Muscle layer of colon (tissue), 2 donors: ENCODE measurements around the gene MAPK8.
A peak's percentile ranks its signal among the peaks of the same experiment; 100 is the strongest.

Experiments
- H3K27ac ChIP-seq: one replicate; pipeline ENCODE4 v1.7.0; 2013; ENCODE audit warnings: low read depth, mild to moderate bottlenecking, low read length, moderate library complexity
- H3K27me3 ChIP-seq, 2 donors: one replicate each; pipeline ENCODE4 v1.7.0; 2013; ENCODE audit warnings: low read length in 2 of 2, mild to moderate bottlenecking in 2 of 2; ENCODE audit not compliant: insufficient read depth in 2 of 2, control insufficient read depth in 1 of 2
- H3K36me3 ChIP-seq: one replicate; pipeline ENCODE4 v1.7.0; 2013; ENCODE audit warnings: mild to moderate bottlenecking, low read length; ENCODE audit not compliant: insufficient read depth
- H3K4me1 ChIP-seq: one replicate; pipeline ENCODE4 v1.7.0; 2013; ENCODE audit warnings: mild to moderate bottlenecking, low read length; ENCODE audit not compliant: insufficient read depth
- H3K4me3 ChIP-seq, 2 donors: one replicate each; pipeline ENCODE4 v1.7.0; 2013; ENCODE audit warnings: low read length in 2 of 2, low read depth in 1 of 2, mild to moderate bottlenecking in 1 of 2, moderate library complexity in 1 of 2
- H3K9ac ChIP-seq: one replicate; pipeline ENCODE4 v1.7.0; 2013; ENCODE audit warnings: low read length
- H3K9me3 ChIP-seq: one replicate; pipeline ENCODE4 v1.7.0; 2013; ENCODE audit warnings: mild to moderate bottlenecking, low read length
- donor health status: abdominal sarcoma.
- donor health status: Adenocarcinoma of cecum.

MAPK8 gene

GRCh38 chr10:48452879-48453412, 146.5 kb downstream of the MAPK8 start:
- H3K27me3 ChIP-seq: no peaks in the 10 kb centered on the region
- H3K9me3 ChIP-seq: no peaks in the 10 kb centered on the region
- H3K9ac ChIP-seq: no peak overlapping the region
- H3K4me3 ChIP-seq: no peak overlapping the region
- H3K27ac ChIP-seq: no peak overlapping the region
- no peaks in the 10 kb centered on the region for H3K4me1 ChIP-seq
- H3K36me3 ChIP-seq: no peaks in the 10 kb centered on the region

GRCh38 chr10:48453451-48454301, 147.2 kb downstream of the MAPK8 start:
- no peak overlapping the region for H3K9ac ChIP-seq
- H3K27me3 ChIP-seq: no peaks in the 10 kb centered on the region
- no peaks in the 10 kb centered on the region for H3K9me3 ChIP-seq
- no peaks in the 10 kb centered on the region for H3K36me3 ChIP-seq
- no peak overlapping the region for H3K4me3 ChIP-seq
- H3K4me1 ChIP-seq: no peaks in the 10 kb centered on the region
- H3K27ac ChIP-seq: no peak overlapping the region

GRCh38 chr10:48454302-48455054, 148.0 kb downstream of the MAPK8 start:
- no peaks in the 10 kb centered on the region for H3K9me3 ChIP-seq
- H3K27ac ChIP-seq: no peak overlapping the region
- H3K9ac ChIP-seq: no peak overlapping the region
- no peak overlapping the region for H3K4me3 ChIP-seq
- no peaks in the 10 kb centered on the region for H3K27me3 ChIP-seq
- H3K36me3 ChIP-seq: no peaks in the 10 kb centered on the region
- no peaks in the 10 kb centered on the region for H3K4me1 ChIP-seq

- Histone ChIP-seq H3K27ac (no peak overlapping the region), H3K36me3 (no peaks in the 10 kb centered on the region), H3K27me3 (no peaks in the 10 kb centered on the region), H3K9me3 (no peaks in the 10 kb centered on the region), H3K4me1 (no peaks in the 10 kb centered on the region), H3K4me3 (no peak overlapping the region), H3K9ac (no peak overlapping the region)
These were observed 148.5 kb downstream of the MAPK8 start for GRCh38 chr10:48455055-48455391.

- Histone ChIP-seq H3K27ac (no peak overlapping the region), H3K27me3 (no peaks in the 10 kb centered on the region), H3K4me1 (no peaks in the 10 kb centered on the region), H3K9ac (no peak overlapping the region), H3K9me3 (no peaks in the 10 kb centered on the region), H3K36me3 (no peaks in the 10 kb centered on the region), H3K4me3 (no peak overlapping the region)
These were observed 149.1 kb downstream of the MAPK8 start for GRCh38 chr10:48455392-48456151.

GRCh38 chr10:48456361-48456804, 149.9 kb downstream of the MAPK8 start:
- H3K4me1 ChIP-seq: no peaks in the 10 kb centered on the region

GRCh38 chr10:48456808-48457761, 150.6 kb downstream of the MAPK8 start:
- Histone ChIP-seq H3K36me3 (no peaks in the 10 kb centered on the region), H3K9me3 (no peaks in the 10 kb centered on the region), H3K4me1 (no peaks in the 10 kb centered on the region), H3K9ac (no peak overlapping the region), H3K27ac (no peak overlapping the region), H3K27me3 (no peaks in the 10 kb centered on the region), H3K4me3 (no peak overlapping the region)

More at GRCh38 chr10:48456361-48456804, 149.9 kb downstream of the MAPK8 start:
- Histone ChIP-seq H3K27me3 (no peaks in the 10 kb centered on the region), H3K27ac (no peak overlapping the region), H3K9me3 (no peaks in the 10 kb centered on the region), H3K36me3 (no peaks in the 10 kb centered on the region), H3K4me3 (peak overlapping the region in 1 of 2 donors; percentile 4), H3K9ac (no peak overlapping the region)

- Histone ChIP-seq H3K27ac (no peak overlapping the region), H3K27me3 (no peaks in the 10 kb centered on the region), H3K36me3 (no peaks in the 10 kb centered on the region), H3K4me3 (no peak overlapping the region), H3K9me3 (no peaks in the 10 kb centered on the region), H3K9ac (no peak overlapping the region), H3K4me1 (no peaks in the 10 kb centered on the region)
These were observed 151.6 kb downstream of the MAPK8 start for GRCh38 chr10:48457949-48458661.

- H3K9me3 ChIP-seq: no peaks in the 10 kb centered on the region
- H3K4me1 ChIP-seq: peaks cover 3% of the 10 kb centered on the region
- H3K9ac ChIP-seq: no peak overlapping the region
- H3K27ac ChIP-seq: no peak overlapping the region
- no peaks in the 10 kb centered on the region for H3K27me3 ChIP-seq
- no peak overlapping the region for H3K4me3 ChIP-seq
- H3K36me3 ChIP-seq: no peaks in the 10 kb centered on the region
These were observed 152.2 kb downstream of the MAPK8 start for GRCh38 chr10:48458662-48459048.
